ENCODE data around the gene TSN. TPM values are rescaled to one million over a fixed set of nuclear protein-coding genes. Genes with fewer than 3 reads are reported as not detected.

TSN gene
- total RNA-seq, 1 experiment from 2014 or later = 91.5 TPM

DNA sequence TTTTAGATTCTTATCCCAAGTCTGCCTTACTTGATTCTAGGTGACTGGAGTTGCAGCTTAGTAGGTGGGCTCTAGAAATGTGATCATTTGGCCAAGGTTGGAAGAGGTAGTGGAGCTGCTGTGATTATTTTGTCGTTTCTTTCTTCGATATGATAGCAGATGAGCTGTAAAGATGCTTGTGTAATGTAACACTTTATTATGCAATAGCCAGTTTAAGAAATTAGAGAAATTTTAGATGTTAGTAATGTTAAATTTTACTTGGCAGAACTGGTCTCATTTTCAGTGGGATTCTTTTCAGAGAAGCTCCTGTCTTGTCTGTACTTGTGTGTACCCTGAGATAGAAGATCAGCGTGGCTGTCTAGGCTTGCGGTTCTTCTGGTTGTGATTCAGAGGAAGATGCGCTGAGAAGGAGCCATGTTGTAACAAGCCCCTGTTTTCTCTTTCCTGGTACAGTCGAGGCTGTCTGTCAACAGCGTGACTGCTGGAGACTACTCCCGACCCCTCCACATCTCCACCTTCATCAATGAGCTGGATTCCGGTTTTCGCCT, 9.3 kb downstream of the TSN start:
- Histone ChIP-seq H3K27ac (ENCODE audit: low read depth, low read length) (no peak overlapping the region), H3K4me2 (ENCODE audit: low read length) (no peak overlapping the region), H3K9me2 (ENCODE audit: insufficient read depth) (no peaks in the 10 kb centered on the region), H2AFZ (ENCODE audit: low read depth, low read length, poor library complexity, severe bottlenecking) (no peak overlapping the region), H4K20me1 (ENCODE audit: insufficient read depth) (no peaks in the 10 kb centered on the region), H3K27me3 (ENCODE audit: insufficient read depth, low read length) (no peaks in the 10 kb centered on the region), H3K9me3 (ENCODE audit: control insufficient read depth in 1 of 2, insufficient read depth in 1 of 2, low read depth in 1 of 2, low read length in 2 of 2) (no peaks in the 10 kb centered on the region), H3K79me2 (ENCODE audit: insufficient read depth, low read length) (peaks cover 14% of the 10 kb centered on the region; the same call in 1 of the 2 replicates), H3K4me1 (ENCODE audit: control insufficient read depth in 1 of 2, insufficient read depth in 2 of 2, low read length in 2 of 2) (no peaks in the 10 kb centered on the region), H3K36me3 (ENCODE audit: control insufficient read depth in 1 of 2, insufficient read depth in 2 of 2, low read length in 2 of 2) (peaks cover 27 to 41% of the 10 kb centered on the region in 2 experiments; a peak in 3 of 4 replicates), H3K4me3 (replicated peaks in 1 of 2; ENCODE audit: low read depth in 1 of 2, low read length in 2 of 2) (no peak overlapping the region), H3K9ac (ENCODE audit: low read length) (no peak overlapping the region)
- DNase-seq (ENCODE audit: low read depth, low spot score) (no peak), ATAC-seq (no peak)
- CTCF ChIA-PET = no interaction called here
- TF ChIP-seq JUND (IDR thresholded peaks at IDR 0.05) = no peak
- TF ChIP-seq, protein P1, sequence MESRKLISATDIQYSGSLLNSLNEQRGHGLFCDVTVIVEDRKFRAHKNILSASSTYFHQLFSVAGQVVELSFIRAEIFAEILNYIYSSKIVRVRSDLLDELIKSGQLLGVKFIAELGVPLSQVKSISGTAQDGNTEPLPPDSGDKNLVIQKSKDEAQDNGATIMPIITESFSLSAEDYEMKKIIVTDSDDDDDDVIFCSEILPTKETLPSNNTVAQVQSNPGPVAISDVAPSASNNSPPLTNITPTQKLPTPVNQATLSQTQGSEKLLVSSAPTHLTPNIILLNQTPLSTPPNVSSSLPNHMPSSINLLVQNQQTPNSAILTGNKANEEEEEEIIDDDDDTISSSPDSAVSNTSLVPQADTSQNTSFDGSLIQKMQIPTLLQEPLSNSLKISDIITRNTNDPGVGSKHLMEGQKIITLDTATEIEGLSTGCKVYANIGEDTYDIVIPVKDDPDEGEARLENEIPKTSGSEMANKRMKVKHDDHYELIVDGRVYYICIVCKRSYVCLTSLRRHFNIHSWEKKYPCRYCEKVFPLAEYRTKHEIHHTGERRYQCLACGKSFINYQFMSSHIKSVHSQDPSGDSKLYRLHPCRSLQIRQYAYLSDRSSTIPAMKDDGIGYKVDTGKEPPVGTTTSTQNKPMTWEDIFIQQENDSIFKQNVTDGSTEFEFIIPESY (IDR thresholded peaks at IDR 0.05; ENCODE audit: extremely low read depth, insufficient replicate concordance, low read length) = no peak
- TF ChIP-seq, protein P2, sequence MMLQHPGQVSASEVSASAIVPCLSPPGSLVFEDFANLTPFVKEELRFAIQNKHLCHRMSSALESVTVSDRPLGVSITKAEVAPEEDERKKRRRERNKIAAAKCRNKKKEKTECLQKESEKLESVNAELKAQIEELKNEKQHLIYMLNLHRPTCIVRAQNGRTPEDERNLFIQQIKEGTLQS (IDR thresholded peaks at IDR 0.05) = no peak
- no peak for TF ChIP-seq ZNF274 (IDR thresholded peaks at IDR 0.05; ENCODE audit: low read depth, low read length)
- TF ChIP-seq, protein P3, sequence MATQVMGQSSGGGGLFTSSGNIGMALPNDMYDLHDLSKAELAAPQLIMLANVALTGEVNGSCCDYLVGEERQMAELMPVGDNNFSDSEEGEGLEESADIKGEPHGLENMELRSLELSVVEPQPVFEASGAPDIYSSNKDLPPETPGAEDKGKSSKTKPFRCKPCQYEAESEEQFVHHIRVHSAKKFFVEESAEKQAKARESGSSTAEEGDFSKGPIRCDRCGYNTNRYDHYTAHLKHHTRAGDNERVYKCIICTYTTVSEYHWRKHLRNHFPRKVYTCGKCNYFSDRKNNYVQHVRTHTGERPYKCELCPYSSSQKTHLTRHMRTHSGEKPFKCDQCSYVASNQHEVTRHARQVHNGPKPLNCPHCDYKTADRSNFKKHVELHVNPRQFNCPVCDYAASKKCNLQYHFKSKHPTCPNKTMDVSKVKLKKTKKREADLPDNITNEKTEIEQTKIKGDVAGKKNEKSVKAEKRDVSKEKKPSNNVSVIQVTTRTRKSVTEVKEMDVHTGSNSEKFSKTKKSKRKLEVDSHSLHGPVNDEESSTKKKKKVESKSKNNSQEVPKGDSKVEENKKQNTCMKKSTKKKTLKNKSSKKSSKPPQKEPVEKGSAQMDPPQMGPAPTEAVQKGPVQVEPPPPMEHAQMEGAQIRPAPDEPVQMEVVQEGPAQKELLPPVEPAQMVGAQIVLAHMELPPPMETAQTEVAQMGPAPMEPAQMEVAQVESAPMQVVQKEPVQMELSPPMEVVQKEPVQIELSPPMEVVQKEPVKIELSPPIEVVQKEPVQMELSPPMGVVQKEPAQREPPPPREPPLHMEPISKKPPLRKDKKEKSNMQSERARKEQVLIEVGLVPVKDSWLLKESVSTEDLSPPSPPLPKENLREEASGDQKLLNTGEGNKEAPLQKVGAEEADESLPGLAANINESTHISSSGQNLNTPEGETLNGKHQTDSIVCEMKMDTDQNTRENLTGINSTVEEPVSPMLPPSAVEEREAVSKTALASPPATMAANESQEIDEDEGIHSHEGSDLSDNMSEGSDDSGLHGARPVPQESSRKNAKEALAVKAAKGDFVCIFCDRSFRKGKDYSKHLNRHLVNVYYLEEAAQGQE (IDR thresholded peaks at IDR 0.05; ENCODE audit: low read depth) = no peak
- no peak for TF ChIP-seq RAD21 (IDR thresholded peaks at IDR 0.05; ENCODE audit: low read depth)
- TF ChIP-seq ELF1 (IDR thresholded peaks at IDR 0.05; ENCODE audit: borderline replicate concordance, low read depth) = no peak
- RAD21 ChIA-PET (ENCODE audit: low non-redundant PET in 1 of 2, low total read pairs in 2 of 2, uncharacterized antibody in 2 of 2, unreplicated experiment in 2 of 2) = no interaction called here
- POLR2A ChIA-PET = no interaction called here
- intact Hi-C loops (cut with micrococcal nuclease) = no loop called here
- BruUV-seq (replicated peaks) = no TSS peak
